Stimulated activated CD4-positive, alpha-beta T cell treated with anti-CD3 and anti-CD28 coated beads, Interleukin-2, amount 100 ng/mL, for 48 hours (primary cell): ENCODE data around the gene VWA3B.
A peak's percentile ranks its signal among the peaks of the same experiment; 100 is the strongest.
"Not testable (repeated sequence)": the region's sequence is repeated elsewhere in the genome, so short reads cannot be mapped to it uniquely, and the experiment has no call there.

Source experiments
- DNase-seq, 2 donors: peaks; one replicate each; pipeline ENCODE4 v3.0.0-alpha.2; 2020

Gene VWA3B

DNA sequence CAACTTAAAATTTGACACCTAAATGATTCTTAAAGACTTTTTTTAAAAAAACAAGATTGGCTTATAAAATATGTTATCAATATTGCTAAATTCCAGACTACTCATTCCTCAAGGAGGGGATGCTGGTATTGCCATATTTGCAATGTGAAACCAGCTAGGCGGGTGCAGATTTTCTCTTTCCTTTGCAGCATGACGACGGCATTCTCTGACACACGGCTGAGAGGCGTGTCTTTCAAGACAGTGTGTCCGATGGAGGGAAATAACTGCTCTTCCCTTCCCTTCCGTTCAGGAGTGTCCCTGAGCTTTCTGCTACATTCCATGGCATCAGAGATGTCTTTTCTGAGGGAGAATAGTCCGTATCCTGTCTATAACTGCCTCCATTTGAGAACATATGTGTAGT, 221.1 kb downstream of the VWA3B start:
- no peak for DNase-seq

DNA sequence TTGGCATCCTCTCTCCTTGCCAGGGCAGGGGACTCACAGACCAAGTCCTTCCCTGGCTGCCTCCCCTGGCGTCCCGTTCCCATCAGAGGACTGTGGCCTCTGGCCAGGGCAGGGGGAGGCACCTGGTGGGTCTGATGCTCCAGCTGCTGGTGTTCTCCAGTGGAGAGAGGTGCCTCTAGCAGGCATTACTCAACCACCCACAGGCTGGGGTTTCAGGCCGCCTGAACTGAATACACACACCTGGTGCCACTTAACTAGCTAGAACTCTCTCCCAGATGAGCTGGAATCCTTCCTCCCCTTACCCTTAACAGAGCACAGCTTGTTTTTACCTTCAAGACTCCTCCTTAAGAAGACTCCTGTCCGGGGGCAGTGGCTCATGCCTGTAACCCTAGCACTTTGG, 221.6 kb downstream of the VWA3B start:
- DNase-seq, result no peak

DNA sequence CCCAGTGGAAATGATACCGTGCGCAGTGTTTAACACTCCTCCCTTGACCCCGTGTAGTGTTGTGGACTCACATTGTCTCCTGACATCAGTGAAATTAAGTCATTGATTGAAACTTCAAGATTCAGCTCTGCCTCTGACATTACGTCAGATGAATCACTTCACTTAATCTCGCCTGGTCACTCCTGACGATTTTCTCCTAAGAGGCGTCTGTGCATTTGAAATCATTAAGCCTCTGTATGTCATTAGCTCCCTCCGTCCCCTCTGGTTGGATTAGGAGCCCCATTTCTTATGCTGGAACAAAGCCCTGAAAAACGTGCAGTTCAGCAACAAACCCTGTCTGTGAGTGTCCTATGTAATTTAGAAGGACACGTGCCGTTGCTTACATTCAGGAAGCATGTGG, 222.6 kb downstream of the VWA3B start:
- DNase-seq, result no peak

DNA sequence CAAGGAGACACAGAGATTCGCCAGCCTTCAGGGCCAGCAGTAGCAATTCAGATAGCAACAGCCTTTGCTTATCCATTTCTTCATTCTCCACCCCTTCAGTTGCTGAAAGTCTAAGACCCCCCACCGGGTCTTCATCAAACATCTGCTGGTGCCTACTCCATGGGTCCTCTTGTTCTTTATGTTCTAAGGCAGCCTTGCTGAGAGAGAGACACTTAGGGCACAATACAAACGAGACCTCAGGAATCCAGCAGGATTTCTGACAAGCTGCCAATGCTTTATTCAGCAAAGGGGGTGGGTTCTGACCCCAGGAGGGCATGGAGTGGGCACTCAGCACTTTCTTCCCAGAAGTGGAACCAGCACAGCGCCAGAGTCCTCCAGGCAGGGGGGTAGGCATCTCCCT, 223.0 kb downstream of the VWA3B start:
- DNase-seq, result no peak

DNA sequence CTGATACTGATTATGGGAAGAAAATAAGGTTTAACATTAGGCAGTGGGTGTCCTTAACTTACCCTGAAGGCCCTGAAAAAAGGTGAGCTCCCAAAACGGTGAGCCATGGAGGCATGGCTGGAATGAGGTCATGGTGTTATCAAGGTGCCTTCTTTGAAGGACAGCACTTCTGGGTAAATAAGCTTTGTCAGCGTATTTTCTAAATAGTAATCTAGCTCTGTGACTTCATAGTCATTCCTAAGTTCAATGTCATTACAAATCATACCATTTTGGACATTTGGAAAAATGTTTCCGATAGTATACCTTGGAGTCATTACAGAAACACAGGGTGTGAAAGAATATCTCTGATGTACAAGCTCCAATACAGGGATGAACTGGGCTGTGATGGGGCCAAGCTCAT, 224.1 kb downstream of the VWA3B start:
- DNase-seq, result no peak

DNA sequence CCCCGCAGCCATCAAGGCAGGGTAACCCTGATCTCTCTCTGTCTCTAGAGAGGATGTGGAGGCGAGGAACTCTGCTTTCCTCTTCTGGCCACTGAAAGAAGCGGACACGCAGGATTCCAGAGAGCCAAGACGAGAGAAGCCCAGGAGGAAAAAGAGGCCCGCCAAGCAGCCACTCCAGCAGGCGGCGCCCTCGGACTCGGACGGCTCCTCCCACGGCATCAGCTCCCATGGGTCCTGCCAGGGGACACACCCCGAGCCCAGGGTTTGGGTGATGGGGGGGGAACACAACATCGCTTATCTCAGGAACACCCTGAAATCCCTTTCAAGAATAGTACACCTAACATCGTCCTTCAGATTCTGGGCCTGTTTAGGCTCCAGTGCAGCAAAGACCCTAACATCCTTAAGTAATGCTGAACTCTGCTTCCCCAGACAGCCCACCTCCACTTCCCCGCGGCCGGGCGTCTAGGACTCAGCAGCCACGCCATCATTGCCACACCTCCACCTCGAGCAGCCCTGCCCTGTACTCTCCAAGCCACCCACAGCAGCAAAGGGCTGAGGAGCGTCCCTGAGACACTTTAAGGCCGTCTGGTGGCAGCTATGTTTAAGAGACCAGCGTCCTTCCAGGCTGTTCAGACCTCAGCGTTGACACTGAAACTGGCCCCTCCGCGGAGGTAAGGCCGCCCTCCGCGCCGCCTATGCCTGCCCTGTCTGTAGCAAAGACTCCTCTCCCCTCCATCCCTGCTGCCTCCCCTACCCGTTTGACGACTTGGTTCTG, 225.0 kb downstream of the VWA3B start:
- DNase-seq, result no peak

DNA sequence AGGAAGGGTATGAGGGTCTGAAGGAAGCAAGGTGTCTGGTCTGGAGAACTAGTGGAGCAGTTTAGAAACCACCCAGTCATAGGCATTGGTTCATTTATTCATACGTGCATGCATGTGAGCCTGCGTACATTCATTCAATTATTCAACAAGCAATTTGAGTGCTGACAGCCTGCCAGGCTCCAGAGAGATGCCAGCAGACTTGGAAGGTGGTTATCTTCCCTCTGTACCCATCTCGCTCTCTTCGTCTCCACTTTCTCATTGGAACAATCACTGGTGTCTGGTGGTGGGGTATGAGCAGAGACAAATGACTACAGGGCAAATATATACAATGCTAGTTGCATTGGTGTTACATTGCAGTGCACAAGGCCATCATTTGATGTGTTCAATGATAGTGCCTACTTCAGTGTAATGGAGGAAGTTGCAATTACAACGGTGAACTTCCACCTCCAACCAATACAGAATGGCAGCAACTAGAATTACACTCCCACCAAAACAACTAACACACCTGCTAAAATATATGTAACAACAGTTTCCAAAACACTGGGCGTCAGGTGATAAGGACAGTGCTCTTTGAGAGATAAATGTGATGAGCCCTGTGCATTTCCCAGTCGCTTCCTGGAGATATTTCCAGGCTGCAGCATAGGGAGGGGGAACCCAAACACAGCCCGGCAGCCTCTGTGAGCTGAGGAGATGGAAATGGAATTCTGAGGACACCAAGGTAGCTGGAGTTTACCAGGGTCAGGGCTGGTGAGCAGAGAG, 226.7 kb downstream of the VWA3B start:
- no peak for DNase-seq

DNA sequence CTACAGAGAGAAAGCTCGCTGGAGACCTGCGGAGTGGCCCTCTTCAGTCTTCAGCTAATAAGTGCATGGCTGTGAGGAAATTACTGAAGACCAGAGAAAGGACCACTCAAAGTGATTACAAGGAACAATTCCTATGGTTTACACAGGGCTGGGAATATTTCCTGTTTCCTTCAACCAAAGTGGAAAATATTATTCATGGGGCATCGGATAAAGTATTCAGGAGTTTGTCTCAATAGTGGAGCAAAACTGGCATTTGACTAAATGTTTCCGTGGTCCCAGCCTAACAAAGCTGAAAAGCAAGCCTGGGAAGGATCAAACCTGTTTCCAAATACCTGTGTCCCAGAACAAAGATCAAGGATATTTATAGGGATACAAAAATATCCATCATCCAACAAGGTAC, 227.3 kb downstream of the VWA3B start:
- DNase-seq, result no peak

DNA sequence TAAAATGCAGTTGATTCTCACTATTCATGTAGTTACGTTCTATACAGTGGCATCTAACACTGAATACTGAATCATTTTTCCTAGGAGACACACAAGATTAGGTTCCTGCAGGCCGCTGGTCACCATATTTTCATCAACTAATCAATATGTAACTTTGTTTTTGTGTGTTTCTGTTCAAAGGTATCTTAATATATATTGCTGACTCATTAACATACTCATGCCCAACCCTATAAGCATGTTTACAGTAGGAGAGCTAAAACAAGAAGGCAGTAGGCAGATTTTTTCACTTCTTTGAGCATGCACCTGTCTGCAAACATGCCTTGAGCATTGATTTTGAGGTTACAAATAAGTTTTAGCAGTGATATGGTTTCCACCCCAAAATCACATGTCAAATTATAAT, 229.0 kb downstream of the VWA3B start:
- no peak for DNase-seq

DNA sequence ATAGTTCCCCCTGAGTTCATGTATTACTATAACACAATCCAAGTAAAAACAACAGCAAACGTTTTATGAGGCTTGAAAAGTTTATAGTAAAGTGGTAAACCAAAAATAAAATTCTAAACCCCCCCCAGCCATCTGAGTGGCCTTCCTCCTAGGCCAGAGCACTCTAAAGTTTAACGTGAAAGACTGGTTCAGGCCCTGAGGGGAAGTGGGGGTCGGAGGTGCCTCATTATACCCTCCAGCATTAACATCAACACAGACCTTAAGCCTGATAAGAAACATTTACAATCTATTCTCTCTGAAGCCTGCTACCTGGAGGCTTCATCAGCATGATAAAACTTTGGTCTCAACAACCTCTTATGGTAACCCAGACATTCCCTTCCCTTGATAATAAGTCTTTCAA, 230.2 kb downstream of the VWA3B start:
- no peak for DNase-seq

DNA sequence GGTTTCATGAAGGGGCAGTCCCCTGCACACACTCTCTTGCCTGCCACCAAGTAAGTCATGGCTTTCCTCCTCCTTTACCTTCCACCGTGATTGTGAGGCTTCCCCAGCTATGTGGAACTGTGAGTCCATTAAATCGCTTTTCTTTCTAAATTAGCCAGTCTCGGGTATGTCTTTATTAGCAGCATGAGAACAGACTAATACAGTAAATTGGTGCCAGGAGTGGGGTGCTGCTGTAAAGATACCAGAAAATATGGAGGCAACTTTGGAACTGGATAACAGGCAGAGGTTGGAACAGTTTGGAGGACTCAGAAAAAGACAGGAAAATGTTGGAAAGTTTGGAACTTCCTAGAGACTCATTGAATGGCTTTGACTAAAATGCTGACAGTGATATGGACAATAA, 233.2 kb downstream of the VWA3B start:
- DNase-seq, result not testable (repeated sequence)

DNA sequence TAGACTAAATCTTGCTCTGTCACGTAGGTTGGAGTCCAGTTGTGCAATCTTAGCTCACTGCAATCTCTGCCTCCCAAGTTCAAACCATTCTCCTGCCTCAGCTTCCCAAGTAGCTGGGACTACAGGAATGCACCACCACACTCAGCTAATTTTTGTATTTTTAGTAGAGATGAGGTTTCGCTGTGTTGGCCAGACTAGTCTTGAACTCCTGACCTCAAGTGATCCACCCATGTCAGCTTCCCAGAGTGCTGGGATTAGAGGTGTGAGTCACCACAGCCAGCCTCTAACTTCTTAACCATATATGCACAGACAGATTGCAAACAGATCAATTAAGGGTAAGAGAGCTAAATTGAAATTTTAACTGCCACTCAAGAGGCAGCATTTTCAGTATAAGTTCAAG, 237.2 kb downstream of the VWA3B start:
- no peak for DNase-seq

DNA sequence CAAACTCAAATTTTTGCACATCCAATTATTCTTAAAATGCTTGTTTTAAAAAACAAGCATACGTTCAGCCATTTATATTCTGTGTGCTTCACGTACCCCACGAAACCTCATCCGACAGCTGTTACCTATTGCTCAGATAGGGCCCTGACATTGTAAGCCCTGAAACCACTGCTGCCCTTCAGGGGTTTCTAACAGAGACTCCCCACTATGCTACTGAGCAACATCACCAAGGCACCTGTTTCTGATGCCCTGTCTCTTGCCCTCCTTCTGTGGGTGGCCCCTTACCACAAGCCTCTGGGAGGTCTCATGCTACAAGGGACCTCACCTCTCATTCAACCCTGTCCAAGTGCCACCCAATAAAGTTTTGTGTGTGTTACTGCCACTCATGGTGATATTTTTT, 240.8 kb downstream of the VWA3B start:
- DNase-seq, result no peak

DNA sequence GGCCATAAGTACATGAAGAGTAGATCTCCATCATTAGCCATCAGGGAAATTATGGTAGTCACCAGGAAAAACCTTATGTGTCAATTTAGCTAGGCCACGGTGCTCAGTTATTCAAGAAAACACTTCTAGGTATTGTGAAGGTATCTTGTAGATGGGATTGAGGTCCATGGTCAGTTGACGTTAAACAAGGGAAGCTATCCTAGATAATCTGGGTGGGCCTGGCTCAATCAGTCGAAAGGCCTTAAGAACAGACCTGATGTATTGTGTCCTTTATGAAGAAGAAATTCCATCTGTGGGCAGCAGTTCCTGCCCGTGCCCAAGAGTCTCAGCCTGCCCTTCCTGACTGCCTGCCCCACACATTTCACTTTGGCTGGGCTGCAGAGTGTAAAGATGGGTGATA, 242.6 kb downstream of the VWA3B start:
- no peak for DNase-seq

DNA sequence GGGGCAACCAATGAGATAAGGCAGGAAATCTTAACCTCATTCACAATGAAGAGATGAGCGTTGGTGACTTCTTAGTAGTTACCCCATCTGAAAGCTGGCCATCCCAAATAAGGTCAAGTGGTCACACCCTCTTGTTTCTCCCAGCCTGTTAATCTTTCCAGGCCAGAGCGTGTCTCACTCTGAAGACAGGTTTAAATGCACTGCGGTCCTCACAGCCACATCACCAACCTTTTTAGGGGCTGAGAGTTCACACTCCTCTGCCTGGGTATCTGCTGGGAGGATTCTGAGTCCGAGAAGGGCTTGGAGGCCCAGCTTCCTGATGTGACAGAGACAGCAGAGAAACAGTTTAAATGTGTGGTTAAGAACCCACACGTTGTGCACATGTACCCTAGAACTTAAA, 246.0 kb downstream of the VWA3B start:
- DNase-seq, result no peak

DNA sequence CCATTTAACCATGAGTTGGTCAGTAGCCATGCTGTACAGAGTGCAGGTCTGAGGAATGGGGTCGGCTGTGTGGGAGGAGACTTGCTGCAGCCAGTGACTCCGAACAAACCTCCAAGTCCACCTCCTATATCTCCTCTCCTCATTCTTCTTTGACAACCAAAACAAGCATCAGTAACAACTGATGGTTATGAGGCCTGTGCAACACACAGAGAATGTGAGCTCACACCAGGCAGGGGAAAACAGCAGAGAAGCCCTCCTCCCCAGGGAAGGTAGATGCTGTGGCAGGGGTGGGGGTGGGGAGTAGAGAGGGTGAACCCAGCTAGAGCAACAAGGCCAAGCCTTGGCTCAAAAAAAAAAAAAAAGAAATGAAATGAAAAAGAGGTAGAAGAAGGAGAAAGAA, 247.0 kb downstream of the VWA3B start:
- no peak for DNase-seq

DNA sequence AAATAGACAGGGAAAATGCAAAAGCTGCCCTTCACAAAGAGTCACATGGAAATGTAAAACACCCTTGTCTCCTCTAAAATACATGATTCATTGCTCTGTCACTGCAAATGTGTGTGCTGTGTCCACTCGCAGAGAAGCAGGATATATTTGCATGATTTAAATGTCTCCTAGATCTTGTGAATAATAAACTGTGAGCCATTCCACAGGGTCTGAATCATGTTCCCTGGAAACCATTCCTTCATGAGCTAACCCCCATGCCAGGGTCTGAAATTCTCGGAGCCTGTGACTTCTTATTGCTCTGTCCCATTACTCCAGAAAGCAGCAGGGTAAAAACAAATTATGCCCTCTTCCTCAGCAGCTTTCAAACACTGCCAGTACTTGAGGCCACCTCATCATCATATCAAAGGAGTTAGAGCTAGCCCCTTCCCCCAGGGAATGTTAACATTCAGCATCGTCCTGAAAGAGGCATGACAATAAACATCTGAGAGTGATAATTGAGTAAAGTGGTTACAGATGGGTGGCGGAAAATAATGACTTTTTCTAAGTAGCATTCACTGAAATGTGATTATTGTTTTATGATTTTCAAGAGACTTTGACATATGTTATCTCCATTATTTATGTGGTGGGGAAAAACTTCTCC, 247.6 kb downstream of the VWA3B start:
- DNase-seq, result no peak

DNA sequence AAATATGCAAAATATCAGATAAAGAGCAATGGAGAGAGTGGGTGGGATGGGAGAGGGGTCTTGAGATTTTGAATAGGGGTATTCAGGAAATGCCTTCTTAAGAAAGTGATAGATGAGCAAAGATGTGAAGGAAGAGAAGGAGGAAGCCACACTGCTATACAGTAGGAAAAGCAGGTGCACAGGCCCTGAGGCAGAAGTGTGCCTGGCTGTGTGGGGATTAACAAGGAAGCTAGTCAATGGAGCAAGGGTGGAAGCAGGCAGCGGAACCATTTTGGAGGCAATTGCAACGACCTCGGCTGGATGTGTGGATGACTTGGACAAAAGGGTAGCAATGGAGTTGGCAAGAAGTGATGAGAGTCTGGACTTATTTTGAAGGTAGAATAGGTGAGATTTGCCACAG, 248.3 kb downstream of the VWA3B start:
- no peak for DNase-seq

DNA sequence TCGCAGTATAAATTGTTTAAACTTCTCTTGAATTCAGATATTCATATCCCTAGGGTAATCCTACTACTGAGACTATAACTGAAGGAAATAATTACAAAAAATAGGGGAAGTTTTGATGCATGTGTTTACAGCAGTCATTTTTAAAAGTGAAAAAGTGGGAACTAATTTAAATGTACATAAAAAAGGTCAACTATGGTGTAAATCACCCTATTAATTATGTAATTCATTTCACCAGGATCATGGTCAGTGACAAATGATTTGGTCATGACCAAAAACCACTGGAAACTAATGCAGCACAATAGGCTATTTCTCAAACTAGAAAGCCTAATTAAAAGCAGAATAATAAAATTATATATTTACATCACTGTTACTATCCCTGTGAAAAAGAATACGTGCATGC, 254.3 kb downstream of the VWA3B start:
- no peak for DNase-seq

DNA sequence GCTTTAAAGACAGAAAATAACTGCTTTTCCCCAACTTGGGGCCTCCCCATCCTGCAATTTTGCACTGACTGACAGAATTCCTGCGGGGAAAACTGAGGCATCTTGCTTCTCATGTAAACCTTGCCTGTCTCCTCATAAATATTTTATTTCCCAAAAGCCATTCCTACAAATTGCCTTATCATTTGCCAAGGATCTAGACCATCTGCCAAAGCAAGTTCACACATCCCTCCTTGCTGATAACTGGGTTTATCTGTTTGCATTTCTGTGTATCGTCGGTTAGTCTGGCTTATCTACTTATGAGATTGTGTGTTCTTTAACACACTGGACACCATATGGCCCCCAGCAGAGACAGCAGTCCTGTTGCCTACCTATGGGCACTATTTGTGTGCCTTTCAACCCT, 256.3 kb downstream of the VWA3B start:
- DNase-seq, result no peak

DNA sequence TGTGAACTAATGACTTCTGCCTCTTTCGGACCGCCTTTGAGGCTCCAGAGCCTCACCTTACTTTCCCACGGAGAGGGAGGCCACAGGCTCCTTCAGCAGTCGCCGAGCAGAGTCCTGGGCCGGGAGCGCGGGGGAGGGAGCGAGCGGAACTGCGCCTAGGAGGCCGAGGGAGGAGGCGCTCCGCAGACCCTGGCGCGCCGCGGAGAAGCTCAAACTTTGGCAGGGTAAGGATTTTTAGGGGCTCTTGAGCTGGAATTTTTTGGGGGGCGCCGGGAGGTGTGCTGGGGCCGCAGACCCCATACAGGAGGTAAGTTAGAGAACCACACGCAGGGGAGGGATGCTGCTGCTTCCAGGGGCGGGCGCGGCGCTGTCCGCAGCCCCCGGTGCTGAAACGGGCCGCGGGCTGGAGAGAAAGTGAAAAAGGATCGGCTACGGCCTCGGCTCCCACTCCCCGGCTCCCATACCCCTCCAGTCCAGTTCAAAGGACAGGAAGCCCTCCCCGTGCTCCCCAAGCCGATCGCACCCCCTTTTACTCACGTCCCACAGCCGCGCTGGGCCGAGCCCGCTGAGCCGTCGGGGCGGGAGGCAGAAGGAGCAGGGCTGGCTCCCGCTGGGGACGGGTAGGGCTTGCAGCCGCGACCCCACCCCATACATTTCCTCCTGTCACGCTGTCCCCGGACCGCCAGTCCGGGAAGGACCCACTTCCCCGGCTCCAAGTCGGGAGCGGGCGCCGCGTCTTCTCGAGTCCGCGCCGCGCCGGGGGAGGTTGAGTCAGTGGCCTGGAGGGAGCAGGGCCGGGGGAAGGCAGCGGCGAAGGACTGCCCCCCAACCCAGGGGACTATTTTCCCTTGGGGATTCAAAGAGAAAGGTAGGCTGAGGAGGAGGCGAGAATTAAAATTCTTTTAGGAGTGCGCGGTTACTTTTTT, 259.6 kb downstream of the VWA3B start, which contains the start of gene CNGA3:
Gene CNGA3, plus strand, starts transcription at position 146 of the 926 bp plus-strand sequence. CDS start 23,520 bp downstream, outside the sequence.
- DNase-seq, result peak in 1 of 2 donors; percentile 8

DNA sequence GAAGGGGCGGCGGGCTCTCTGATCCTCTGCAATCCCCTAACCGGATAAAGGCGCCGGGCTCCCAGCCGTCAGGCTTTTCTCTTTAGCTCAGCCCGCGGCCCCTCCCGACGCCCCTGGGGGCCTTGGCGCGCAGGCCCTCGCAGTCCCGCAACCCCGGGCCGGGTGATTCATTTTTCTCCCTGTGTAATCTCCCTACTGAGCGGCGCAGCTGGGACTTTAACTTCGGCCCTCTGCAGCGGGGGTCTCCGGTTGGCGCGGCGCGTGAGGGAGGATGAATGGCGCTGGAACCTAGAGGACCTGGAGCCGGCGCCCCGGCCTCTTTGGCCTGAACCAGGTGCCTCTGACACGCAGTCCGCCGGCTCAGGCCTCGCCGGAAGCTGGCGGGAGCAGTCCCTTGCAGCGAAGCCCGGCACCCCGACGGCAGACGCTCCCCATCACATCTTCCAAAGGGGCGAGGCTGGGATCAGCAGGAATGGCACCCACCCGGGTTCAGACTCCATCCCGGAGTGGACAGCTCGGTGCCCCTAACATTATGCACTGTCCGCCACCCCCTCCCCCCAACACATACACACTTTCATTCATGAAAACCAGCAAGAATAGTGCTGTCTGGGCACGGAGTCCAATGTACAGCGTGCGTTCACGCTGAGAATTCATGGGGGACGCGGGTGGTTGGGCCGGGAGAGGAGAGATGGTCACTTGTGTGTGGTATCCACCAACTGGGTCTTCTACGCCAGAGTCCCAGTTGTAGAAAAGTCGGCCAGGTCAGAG, 260.5 kb downstream of the VWA3B start:
- DNase-seq, result no peak
